ENCODE results near the gene POLDIP3.
"Not testable (repeated sequence)": the region's sequence is repeated elsewhere in the genome, so short reads cannot be mapped to it uniquely, and the experiment has no call there.

POLDIP3 gene

GRCh38 chr22:42567950-42568349, 46.7 kb downstream of the POLDIP3 start:
- not testable (repeated sequence) for H2AFZ ChIP-seq (ENCODE audit: low read depth, low read length, severe bottlenecking); H3K79me2 ChIP-seq (ENCODE audit: insufficient read depth, low read length); H3K27me3 ChIP-seq (ENCODE audit: low read length); H3K4me2 ChIP-seq (ENCODE audit: low read depth, low read length, poor library complexity, severe bottlenecking); H3K27ac ChIP-seq (ENCODE audit: low read depth, low read length); H4K20me1 ChIP-seq (ENCODE audit: low read depth, low read length); H3F3A ChIP-seq (ENCODE audit: insufficient read depth); H3K9me2 ChIP-seq (replicated peaks; ENCODE audit: insufficient read depth, low read length); H3K36me3 ChIP-seq (ENCODE audit: low read length); H3K4me3 ChIP-seq (ENCODE audit: insufficient read depth, low read length, poor library complexity, severe bottlenecking); H3K9me3 ChIP-seq (ENCODE audit: insufficient read depth, low read length); H3K9ac ChIP-seq (ENCODE audit: low read length)

- Histone ChIP-seq H3K9ac (ENCODE audit: low read length) (no peak overlapping the region), H3K9me3 (ENCODE audit: insufficient read depth, low read length) (no peaks in the 10 kb centered on the region), H3K27me3 (ENCODE audit: low read length) (no peaks in the 10 kb centered on the region), H3K79me2 (ENCODE audit: insufficient read depth, low read length) (no peaks in the 10 kb centered on the region), H3K27ac (ENCODE audit: low read depth, low read length) (no peak overlapping the region), H2AFZ (ENCODE audit: low read depth, low read length, severe bottlenecking) (no peak overlapping the region), H3K9me2 (replicated peaks; ENCODE audit: insufficient read depth, low read length) (no peaks in the 10 kb centered on the region), H3K4me2 (ENCODE audit: low read depth, low read length, poor library complexity, severe bottlenecking) (no peak overlapping the region), H3K36me3 (ENCODE audit: low read length) (no peaks in the 10 kb centered on the region), H3K4me3 (ENCODE audit: insufficient read depth, low read length, poor library complexity, severe bottlenecking) (no peak overlapping the region), H4K20me1 (ENCODE audit: low read depth, low read length) (no peaks in the 10 kb centered on the region), H3F3A (ENCODE audit: insufficient read depth) (peaks cover 10% of the 10 kb centered on the region)
- TF ChIP-seq CTCF (IDR thresholded peaks at IDR 0.05; ENCODE audit: insufficient read depth, low read length, poor library complexity, severe bottlenecking) (no peak), EZH2phosphoT487 (conservative IDR thresholded peaks at IDR 0.05; ENCODE audit: low read length) (no peak)
Observed at GRCh38 chr22:42565956-42566355, 48.7 kb downstream of the POLDIP3 start.

GRCh38 chr22:42564699-42565098, 50.0 kb downstream of the POLDIP3 start:
- Histone ChIP-seq H3K4me2 (ENCODE audit: low read depth, low read length, poor library complexity, severe bottlenecking) (no peak overlapping the region), H3K79me2 (ENCODE audit: insufficient read depth, low read length) (no peaks in the 10 kb centered on the region), H3K27ac (ENCODE audit: low read depth, low read length) (no peak overlapping the region), H3F3A (ENCODE audit: insufficient read depth) (peaks cover 14% of the 10 kb centered on the region), H3K27me3 (ENCODE audit: low read length) (no peaks in the 10 kb centered on the region), H4K20me1 (ENCODE audit: low read depth, low read length) (no peaks in the 10 kb centered on the region), H3K9me3 (ENCODE audit: insufficient read depth, low read length) (no peaks in the 10 kb centered on the region), H3K4me3 (ENCODE audit: insufficient read depth, low read length, poor library complexity, severe bottlenecking) (no peak overlapping the region), H3K9me2 (replicated peaks; ENCODE audit: insufficient read depth, low read length) (no peaks in the 10 kb centered on the region), H3K36me3 (ENCODE audit: low read length) (no peaks in the 10 kb centered on the region), H3K9ac (ENCODE audit: low read length) (no peak overlapping the region), H2AFZ (ENCODE audit: low read depth, low read length, severe bottlenecking) (no peak overlapping the region)
- TF ChIP-seq CTCF (IDR thresholded peaks at IDR 0.05; ENCODE audit: insufficient read depth, low read length, poor library complexity, severe bottlenecking) (no peak), EZH2phosphoT487 (conservative IDR thresholded peaks at IDR 0.05; ENCODE audit: low read length) (no peak)

GRCh38 chr22:42563943-42564342, 50.7 kb downstream of the POLDIP3 start:
- not testable (repeated sequence) for H3K27ac ChIP-seq (ENCODE audit: low read depth, low read length)

More at GRCh38 chr22:42563943-42564342, 50.7 kb downstream of the POLDIP3 start:
- not testable (repeated sequence) for H3F3A ChIP-seq (ENCODE audit: insufficient read depth); H3K4me3 ChIP-seq (ENCODE audit: insufficient read depth, low read length, poor library complexity, severe bottlenecking); H3K9ac ChIP-seq (ENCODE audit: low read length); H4K20me1 ChIP-seq (ENCODE audit: low read depth, low read length); H3K9me3 ChIP-seq (ENCODE audit: insufficient read depth, low read length); H3K4me2 ChIP-seq (ENCODE audit: low read depth, low read length, poor library complexity, severe bottlenecking); H3K9me2 ChIP-seq (replicated peaks; ENCODE audit: insufficient read depth, low read length); H2AFZ ChIP-seq (ENCODE audit: low read depth, low read length, severe bottlenecking); H3K36me3 ChIP-seq (ENCODE audit: low read length); H3K27me3 ChIP-seq (ENCODE audit: low read length); H3K79me2 ChIP-seq (ENCODE audit: insufficient read depth, low read length)

Measured in SU-DHL-6 (cell line).